ENCODE results near the gene DDX54. TPM values are rescaled to one million over a fixed set of nuclear protein-coding genes. Genes with fewer than 3 reads are reported as not detected.

Gene DDX54
- total RNA-seq, 4 donors from 2014 or later: 36.0 to 66.5 (median 59.0) TPM

GRCh38 chr12:113232089-113232839 lies 47.0 kb upstream of the DDX54 start:
- H3K4me1 ChIP-seq: no peaks in the 10 kb centered on the region
- H3K9me3 ChIP-seq: no peaks in the 10 kb centered on the region
- H3K27me3 ChIP-seq: no peaks in the 10 kb centered on the region
- intact Hi-C loops (cut with DNase I; ENCODE audit: low total_unique reads): no loop called here
- no peak overlapping the region for H3K4me3 ChIP-seq
- no peak for DNase-seq
- TF ChIP-seq POLR2A (IDR thresholded peaks at IDR 0.05) (no peak), CTCF (IDR thresholded peaks at IDR 0.05) (no peak)
- no peaks in the 10 kb centered on the region for H3K36me3 ChIP-seq
- no peak overlapping the region for H3K27ac ChIP-seq

GRCh38 chr12:113231235-113232088 lies 46.2 kb upstream of the DDX54 start:
- Histone ChIP-seq H3K4me1 (no peaks in the 10 kb centered on the region), H3K9me3 (no peaks in the 10 kb centered on the region), H3K27ac (no peak overlapping the region), H3K36me3 (no peaks in the 10 kb centered on the region), H3K27me3 (no peaks in the 10 kb centered on the region), H3K4me3 (no peak overlapping the region)
- TF ChIP-seq CTCF (IDR thresholded peaks at IDR 0.05): no peak
- no peak for TF ChIP-seq POLR2A (IDR thresholded peaks at IDR 0.05)
- intact Hi-C loops (cut with DNase I; ENCODE audit: low total_unique reads): no loop called here
- no peak for DNase-seq

GRCh38 chr12:113230315-113231234 lies 45.3 kb upstream of the DDX54 start:
- no peaks in the 10 kb centered on the region for H3K4me1 ChIP-seq
- intact Hi-C loops (cut with DNase I; ENCODE audit: low total_unique reads): no loop called here
- H3K36me3 ChIP-seq: no peaks in the 10 kb centered on the region
- no peak for TF ChIP-seq POLR2A (IDR thresholded peaks at IDR 0.05)
- TF ChIP-seq CTCF (IDR thresholded peaks at IDR 0.05): no peak
- H3K27ac ChIP-seq: no peak overlapping the region
- DNase-seq: no peak
- H3K27me3 ChIP-seq: no peaks in the 10 kb centered on the region
- H3K4me3 ChIP-seq: no peak overlapping the region
- no peaks in the 10 kb centered on the region for H3K9me3 ChIP-seq

GRCh38 chr12:113228394-113229028 lies 43.2 kb upstream of the DDX54 start:
- Histone ChIP-seq H3K27ac (no peak overlapping the region), H3K36me3 (no peaks in the 10 kb centered on the region), H3K27me3 (no peaks in the 10 kb centered on the region), H3K4me1 (no peaks in the 10 kb centered on the region), H3K4me3 (no peak overlapping the region), H3K9me3 (no peaks in the 10 kb centered on the region)
- intact Hi-C loops (cut with DNase I; ENCODE audit: low total_unique reads): no loop called here
- DNase-seq: no peak
- no peak for TF ChIP-seq POLR2A (IDR thresholded peaks at IDR 0.05)
- TF ChIP-seq CTCF (IDR thresholded peaks at IDR 0.05): no peak
